Measurements from ENCODE around the gene ECI1. TPM values are rescaled to one million over a fixed set of nuclear protein-coding genes. Genes with fewer than 3 reads are reported as not detected.
"Not testable (repeated sequence)": the region's sequence is repeated elsewhere in the genome, so short reads cannot be mapped to it uniquely, and the experiment has no call there.

The ECI1 gene
- total RNA-seq, 1 donor from 2014 or later = 81.7 TPM

GRCh38 chr16:2273484-2273883 is 22.1 kb upstream of the ECI1 start:
- H3K4me3 ChIP-seq (ENCODE audit: low read depth, low read length) = no peak overlapping the region
- DNase-seq (ENCODE audit: low read depth) = no peak
- no peaks in the 10 kb centered on the region for H3K27me3 ChIP-seq (ENCODE audit: control insufficient read depth, insufficient read depth, low read length)
- H3K36me3 ChIP-seq (ENCODE audit: control insufficient read depth, insufficient read depth, low read length) = no peaks in the 10 kb centered on the region
- no peak for TF ChIP-seq CTCF (IDR thresholded peaks at IDR 0.05; ENCODE audit: insufficient read depth, low read length, poor library complexity, severe bottlenecking)

GRCh38 chr16:2271848-2272461 is 20.6 kb upstream of the ECI1 start:
- Histone ChIP-seq H3K4me3 (ENCODE audit: low read depth, low read length) (no peak overlapping the region), H3K27me3 (ENCODE audit: control insufficient read depth, insufficient read depth, low read length) (no peaks in the 10 kb centered on the region), H3K36me3 (ENCODE audit: control insufficient read depth, insufficient read depth, low read length) (no peaks in the 10 kb centered on the region)
- TF ChIP-seq CTCF (IDR thresholded peaks at IDR 0.05; ENCODE audit: insufficient read depth, low read length, poor library complexity, severe bottlenecking) = no peak
- DNase-seq (ENCODE audit: low read depth) = no peak

GRCh38 chr16:2270588-2271470 is 19.4 kb upstream of the ECI1 start:
- H3K4me3 ChIP-seq (ENCODE audit: low read depth, low read length) = no peak overlapping the region
- no peak for DNase-seq (ENCODE audit: low read depth)
- H3K36me3 ChIP-seq (ENCODE audit: control insufficient read depth, insufficient read depth, low read length) = no peaks in the 10 kb centered on the region
- H3K27me3 ChIP-seq (ENCODE audit: control insufficient read depth, insufficient read depth, low read length) = no peaks in the 10 kb centered on the region
- no peak for TF ChIP-seq CTCF (IDR thresholded peaks at IDR 0.05; ENCODE audit: insufficient read depth, low read length, poor library complexity, severe bottlenecking)

GRCh38 chr16:2270070-2270462 is 18.7 kb upstream of the ECI1 start:
- no peak for TF ChIP-seq CTCF (IDR thresholded peaks at IDR 0.05; ENCODE audit: insufficient read depth, low read length, poor library complexity, severe bottlenecking)
- Histone ChIP-seq H3K27me3 (ENCODE audit: control insufficient read depth, insufficient read depth, low read length) (no peaks in the 10 kb centered on the region), H3K36me3 (ENCODE audit: control insufficient read depth, insufficient read depth, low read length) (no peaks in the 10 kb centered on the region), H3K4me3 (ENCODE audit: low read depth, low read length) (no peak overlapping the region)
- DNase-seq (ENCODE audit: low read depth) = no peak

GRCh38 chr16:2267913-2268666 is 16.7 kb upstream of the ECI1 start, which contains the start of gene RNPS1:
Gene RNPS1 (minus strand): TSS chr16:2268126. CDS start chr16:2264643, 3,483 bp downstream.
- H3K4me3 ChIP-seq (ENCODE audit: low read depth, low read length) = peak within 1 kb of the TSS; percentile 67
- H3K27me3 ChIP-seq (ENCODE audit: control insufficient read depth, insufficient read depth, low read length) = no peaks in the 10 kb centered on the region
- DNase-seq (ENCODE audit: low read depth) = peak; percentile 80
- no peaks in the 10 kb centered on the region for H3K36me3 ChIP-seq (ENCODE audit: control insufficient read depth, insufficient read depth, low read length)
- TF ChIP-seq CTCF (IDR thresholded peaks at IDR 0.05; ENCODE audit: insufficient read depth, low read length, poor library complexity, severe bottlenecking) = no peak

- not testable (repeated sequence) for H3K27me3 ChIP-seq (ENCODE audit: control insufficient read depth, insufficient read depth, low read length); DNase-seq (ENCODE audit: low read depth); H3K36me3 ChIP-seq (ENCODE audit: control insufficient read depth, insufficient read depth, low read length)
- peak overlapping the region; percentile 67 for H3K4me3 ChIP-seq (ENCODE audit: low read depth, low read length)
Observed at GRCh38 chr16:2267505-2267912, 16.1 kb upstream of the ECI1 start.

- H3K4me3 ChIP-seq (ENCODE audit: low read depth, low read length) = peak overlapping the region; percentile 67
- not testable (repeated sequence) for DNase-seq (ENCODE audit: low read depth); H3K36me3 ChIP-seq (ENCODE audit: control insufficient read depth, insufficient read depth, low read length); H3K27me3 ChIP-seq (ENCODE audit: control insufficient read depth, insufficient read depth, low read length)
Observed at GRCh38 chr16:2266887-2267286, 15.5 kb upstream of the ECI1 start.

- DNase-seq (ENCODE audit: low read depth); H3K36me3 ChIP-seq (ENCODE audit: control insufficient read depth, insufficient read depth, low read length); H3K27me3 ChIP-seq (ENCODE audit: control insufficient read depth, insufficient read depth, low read length); H3K4me3 ChIP-seq (ENCODE audit: low read depth, low read length): not testable (repeated sequence)
Observed at GRCh38 chr16:2263026-2263425, 11.6 kb upstream of the ECI1 start.
